NCI-H1436 treated with DMSO at 0.1 percent for 48 hours (cell line): ENCODE measurements around the gene QKI.
"Not testable (repeated sequence)": the region's sequence is repeated elsewhere in the genome, so short reads cannot be mapped to it uniquely, and the experiment has no call there.

Experiments used
- DNase-seq: peaks from one replicate; lab custom pipeline; 2025; lab: John Stamatoyannopoulos, UW

The QKI gene

DNA sequence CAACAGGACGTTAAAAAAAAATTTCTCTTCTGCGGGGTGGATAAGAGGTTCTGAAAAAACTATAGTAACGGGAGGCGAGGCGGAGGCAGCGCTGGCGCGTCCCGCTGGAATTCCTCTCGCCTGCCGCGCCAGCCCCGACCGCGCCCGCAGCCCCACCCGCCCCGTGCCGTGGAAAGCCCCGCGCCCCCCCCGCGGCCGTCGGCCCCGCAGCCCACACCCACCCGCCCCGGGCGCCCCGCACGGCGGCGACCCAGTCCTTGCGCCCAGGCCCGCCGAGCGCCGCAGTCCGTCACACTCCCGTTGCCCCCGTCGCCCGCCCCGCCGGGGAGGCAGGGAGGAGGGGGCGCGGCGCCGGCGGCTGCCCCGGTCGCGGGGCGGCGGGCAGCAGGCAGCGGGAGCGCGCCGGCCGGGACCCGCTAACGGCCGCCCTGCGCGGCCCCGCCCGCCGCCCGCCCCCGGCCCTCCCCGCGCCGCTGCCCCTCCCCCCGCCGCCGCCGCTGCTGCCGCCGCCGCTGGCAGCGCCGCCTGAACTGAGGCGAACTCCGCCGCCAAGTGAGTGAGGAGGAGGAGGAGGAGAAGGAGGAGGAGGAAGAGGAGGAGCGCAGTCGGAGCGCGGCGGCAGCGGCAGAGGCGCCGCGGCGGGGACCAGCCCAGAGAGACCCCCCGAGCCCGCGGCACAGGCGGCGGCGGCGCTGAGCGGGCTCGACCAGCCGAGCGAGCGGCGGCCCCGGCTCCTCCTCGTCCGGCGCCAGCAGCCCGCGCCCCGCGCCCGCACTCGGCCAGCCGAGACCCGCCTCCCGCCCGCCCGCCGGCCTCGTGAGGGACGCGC is at the start of gene QKI:
TSS of gene QKI (plus strand) at position 602 of the 829 bp plus-strand sequence. CDS start 476 bp downstream, outside the sequence.
- DNase-seq: no peak

DNA sequence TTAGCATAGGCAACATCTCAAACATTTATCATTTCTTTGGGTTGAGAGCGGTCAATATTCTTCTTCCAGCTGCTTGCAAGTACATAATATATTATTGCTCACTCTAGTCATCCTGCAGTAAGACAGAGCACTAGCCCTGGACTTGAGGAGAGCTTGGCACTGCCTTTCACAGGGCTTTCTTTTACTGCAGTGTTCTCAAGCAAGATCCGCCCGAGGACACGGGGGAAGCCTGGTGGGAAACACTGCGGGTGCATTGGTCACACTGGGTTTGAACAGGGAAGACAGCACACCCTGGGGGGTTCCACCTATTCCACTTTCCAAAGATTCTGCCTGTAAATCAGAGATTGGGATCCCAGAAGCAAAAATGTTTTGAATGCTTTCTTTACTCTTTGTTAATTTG is 48.2 kb upstream of the QKI start:
- no peak for DNase-seq

DNA sequence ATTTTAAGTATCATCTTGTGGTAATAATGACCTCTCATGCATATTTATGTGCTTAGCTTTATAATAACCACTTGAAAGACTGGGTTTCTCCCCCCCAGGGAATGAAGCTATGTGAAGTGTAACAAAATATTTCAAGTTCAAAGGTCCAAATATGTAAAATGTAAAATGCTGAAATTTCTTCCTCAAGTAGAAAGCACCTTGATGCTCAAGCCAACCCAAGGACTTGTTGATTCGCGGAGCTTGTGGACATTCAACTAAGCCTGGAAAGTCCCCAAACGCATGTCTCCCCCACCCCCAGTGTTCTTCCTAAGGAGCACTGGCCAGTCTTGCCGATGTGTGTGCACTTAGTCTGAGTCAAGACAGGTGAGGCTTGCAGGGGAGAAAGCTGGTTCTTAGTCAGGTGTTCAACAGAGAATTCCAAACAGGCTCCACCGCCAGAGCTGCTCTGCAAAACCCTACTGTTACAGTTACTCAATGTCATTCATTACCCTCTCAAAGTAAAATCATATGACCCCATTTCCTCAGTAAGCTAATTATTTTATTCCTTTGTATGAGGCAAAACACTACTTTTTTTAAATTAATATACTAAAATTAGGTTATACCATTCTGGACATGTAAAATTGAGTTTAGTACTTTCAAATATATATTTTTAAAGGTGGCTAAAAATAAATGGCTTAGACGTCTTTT is 46.9 kb upstream of the QKI start:
- DNase-seq: no peak

DNA sequence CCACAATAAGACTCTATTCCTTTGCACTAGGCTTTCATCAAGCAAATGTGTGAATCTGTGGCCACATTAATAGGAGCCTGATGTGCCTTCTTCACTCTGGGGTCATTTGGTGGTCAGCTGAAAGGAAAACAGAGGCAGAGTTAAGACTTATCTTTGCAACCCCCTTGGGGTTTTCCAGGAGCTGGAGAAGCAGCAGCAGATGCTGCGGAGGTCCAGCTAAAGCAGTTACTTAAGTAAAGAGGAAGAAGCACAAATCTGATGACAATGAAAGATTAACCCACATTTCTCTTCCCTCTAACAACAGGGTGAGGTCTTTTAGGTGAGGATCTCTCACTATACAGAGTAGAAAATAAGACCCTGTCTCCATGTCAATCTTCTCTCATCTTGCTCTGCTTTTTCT is 45.4 kb upstream of the QKI start:
- no peak for DNase-seq

DNA sequence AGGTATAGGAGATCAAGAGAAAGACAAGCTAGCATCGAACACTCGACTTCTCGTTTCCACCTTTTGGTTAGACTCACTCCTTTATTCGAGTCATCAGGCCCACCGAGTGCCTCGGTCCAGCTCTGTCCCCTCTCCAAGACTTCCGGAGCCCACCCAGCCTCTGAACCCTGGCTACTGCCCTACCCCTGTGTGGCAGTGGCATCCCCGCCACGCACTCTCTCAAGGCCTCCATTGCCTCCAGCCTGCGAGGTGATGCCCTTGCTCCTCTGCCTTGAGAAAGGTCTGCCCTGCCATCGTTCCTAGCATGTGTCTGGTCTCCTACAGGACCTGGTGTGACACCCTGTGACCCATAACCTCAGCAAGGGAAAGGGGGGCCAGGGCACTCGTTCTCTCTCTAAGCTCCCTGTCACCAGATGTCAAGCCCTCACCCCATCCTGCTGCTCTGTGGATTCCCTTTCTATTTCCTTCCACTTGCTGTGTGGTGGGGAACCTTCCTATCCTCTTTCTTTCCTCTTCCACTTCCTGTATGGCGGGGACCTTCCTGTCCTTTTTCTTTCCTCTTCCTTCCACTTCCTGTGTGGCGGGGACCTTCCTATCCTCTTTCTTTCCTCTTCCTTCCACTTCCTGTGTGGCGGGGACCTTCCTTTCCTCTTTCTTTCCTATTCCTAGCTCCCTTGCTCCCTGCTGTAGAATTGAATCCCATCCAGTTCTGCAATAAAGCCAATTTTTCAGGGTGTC is 44.7 kb upstream of the QKI start:
- no peak for DNase-seq

DNA sequence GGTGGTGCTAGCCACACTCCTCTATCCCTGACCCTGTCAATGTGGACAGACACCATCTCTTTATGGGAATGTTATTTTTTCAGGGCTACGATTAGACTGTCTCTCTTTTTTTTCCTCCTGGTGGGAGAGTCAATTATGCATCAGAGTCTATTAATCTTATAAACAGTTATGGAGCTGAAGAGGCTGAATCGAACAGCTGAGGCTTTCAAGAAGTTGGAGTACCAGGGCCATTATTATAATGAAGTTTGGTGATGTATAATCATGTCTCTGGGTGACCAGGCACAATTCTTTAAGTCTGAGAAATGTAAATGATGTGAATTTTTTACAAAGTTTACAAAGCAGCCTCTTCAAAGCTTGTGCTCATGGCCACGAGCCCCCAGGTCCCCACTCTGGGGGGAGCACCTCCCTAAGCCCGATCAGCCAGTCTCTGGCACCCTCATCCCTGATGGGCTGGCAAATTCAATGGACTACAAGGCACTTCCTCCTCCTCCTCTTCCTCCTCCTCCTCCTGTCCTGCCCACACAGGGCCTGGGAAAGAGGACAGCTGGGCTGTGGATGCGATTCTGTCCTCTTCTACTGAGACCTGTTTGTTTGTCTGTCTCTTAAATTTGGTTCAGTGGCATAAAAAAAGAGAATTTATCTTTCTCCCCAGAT is 43.9 kb upstream of the QKI start:
- no peak for DNase-seq

DNA sequence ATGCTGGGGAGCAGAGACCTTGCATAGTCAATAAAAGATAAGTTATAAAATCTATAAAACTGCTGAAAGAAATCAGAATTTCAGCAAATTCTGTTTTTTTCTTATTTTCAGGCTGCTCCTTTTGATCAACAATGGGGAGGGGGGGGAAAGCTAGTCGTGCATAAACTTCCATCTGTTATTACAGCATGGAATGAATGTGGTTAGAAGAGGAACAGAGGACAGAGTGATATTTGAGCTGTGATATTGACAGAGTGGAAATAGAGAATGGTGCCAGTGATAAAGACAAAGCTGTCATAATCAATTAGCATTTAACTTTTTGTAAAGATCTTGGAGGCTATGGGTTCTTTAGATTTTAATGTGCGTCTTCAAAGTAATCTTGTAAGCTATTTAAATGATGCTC is 43.4 kb upstream of the QKI start:
- no peak for DNase-seq

DNA sequence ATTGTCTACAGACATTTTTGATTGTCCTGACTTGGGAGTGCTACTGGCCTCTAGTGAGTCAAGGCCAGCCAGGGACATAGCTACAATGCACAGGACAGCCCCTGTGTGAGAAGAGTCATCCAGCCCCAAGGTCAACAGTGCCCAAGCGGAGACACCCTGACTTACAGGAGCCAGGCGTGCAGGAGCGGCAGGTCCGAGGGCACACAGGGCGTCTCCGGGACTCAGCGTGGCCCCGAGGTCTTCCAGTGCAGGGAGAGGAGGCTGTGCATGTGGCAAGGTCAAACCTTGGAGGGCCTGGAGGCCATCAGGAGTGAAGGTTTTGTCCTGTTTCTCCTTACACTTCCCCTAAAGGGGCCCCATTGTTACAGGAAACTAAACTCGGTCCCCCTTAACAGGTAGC is 41.3 kb upstream of the QKI start:
- no peak for DNase-seq

DNA sequence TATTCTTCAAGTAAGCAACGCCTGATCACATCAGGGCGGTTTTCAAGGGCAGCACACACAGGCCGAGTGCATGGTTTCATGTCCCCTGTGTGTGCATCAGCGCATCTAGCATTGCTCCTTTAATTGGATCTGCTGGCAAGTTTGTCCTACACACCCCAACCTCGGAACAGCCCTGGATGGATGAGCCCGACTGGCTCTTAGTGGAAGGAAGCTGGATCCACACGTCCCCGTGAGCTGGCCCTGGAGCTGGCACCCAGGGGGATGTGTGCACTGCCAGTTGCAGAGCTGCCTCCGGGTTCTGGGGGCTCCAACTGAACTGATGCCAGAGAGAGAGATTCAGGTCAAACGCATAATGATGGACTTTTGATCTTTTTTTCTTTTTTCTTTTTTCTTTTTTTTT is 39.2 kb upstream of the QKI start:
- DNase-seq: no peak

DNA sequence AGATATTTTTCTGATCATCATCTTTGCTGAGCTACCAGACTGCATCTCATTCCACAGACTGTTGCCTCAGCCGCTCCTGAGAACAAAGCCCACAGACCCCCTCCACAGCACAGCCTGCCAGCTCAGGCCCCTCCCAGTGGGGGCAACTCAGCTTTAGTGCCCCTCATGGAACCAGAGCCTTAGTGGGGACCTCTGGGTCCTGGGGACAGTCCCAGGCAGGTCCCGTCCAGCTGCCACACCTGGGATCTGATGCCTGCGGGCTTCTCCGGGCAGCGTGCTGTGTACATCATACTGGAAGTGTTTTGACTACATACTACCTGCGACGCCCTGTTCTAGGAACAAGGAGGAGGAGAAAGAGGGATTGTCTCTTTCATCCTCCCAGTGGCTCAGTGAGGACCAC is 38.3 kb upstream of the QKI start:
- DNase-seq: no peak

DNA sequence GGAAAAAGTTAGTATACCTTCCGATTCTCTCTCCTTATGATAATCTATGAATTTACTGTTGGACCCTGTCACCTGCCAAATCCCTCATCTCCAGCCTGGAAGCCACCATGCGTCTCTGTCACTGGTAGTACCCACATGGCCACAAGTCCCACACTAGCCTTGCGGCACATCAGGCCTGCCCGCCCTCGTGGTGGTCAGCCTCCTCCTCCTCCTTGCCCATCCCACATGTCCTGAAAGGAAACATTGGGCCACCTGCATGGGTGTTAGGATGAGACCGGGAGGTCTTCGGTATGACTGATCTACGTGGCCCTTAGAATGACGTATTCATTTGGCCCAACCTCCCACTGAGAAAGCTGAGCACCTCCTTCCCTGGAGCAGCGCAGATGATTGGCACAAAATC is 37.0 kb upstream of the QKI start:
- no peak for DNase-seq

DNA sequence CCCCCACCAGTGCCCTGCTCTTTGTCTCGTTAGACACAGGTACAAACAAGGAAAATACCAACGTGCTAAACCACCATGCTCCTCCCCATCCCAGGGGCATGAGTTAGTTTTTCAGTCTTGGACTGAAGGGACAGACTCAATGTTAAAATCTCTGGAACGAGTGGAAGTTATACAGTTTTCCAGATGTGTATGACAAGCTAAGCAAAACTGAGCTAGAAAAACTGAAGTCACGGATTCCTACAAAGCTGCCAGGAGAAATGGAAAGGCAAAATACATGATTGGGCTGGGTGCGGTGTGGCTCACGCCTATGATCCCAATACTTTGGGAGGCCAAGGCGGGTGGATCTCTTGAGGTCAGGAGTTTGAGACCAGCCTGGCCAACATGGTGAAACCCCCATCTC is 34.3 kb upstream of the QKI start:
- no peak for DNase-seq

DNA sequence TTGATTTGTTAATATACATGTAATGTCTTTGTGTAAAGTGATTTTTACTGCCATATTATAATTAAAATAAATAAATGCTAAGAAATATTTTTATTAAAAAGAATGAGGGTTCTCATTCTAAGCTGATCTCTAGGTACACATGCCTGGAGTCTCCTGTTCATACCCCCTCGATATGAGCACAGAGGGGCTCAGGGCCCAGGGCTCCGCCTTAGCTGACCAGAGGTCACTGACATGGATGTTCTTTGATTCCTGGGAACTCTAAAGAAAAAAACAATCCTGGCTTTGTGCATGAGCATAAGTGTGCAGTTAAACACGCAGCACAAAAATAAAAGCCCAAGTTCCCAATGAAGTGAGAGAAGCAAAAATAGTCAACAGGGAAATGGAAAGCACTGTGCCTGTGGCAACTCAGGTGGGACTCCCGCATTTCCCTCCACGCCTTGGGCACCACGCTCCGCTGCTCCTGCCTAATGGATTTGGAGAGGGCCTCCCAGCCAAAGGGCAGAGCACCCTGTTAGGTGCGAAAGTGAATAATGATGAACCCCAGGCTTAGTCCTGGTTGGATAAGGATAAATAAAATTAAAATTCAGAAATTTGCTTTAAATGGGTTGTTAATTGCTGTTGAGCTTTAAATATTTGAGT is 33.3 kb upstream of the QKI start:
- DNase-seq: no peak

DNA sequence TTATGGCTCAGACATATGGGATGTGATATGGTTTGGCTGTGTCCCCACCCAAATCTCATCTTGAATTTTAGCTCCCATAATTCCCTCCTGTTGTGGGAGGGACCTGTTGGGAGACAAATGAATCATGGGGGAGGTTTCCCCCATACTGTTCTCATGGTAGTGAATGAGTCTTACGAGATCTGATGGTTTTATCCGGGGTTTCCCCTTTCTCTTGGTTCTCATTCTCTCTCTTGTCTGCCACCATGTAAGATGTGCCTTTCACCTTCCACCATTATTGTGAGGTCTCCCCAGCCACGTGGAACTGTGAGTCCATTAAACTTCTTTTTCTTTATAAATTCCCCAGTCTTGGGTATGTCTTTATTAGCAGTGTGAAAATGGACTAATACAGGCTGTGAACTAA is 31.1 kb upstream of the QKI start:
- DNase-seq: not testable (repeated sequence)

DNA sequence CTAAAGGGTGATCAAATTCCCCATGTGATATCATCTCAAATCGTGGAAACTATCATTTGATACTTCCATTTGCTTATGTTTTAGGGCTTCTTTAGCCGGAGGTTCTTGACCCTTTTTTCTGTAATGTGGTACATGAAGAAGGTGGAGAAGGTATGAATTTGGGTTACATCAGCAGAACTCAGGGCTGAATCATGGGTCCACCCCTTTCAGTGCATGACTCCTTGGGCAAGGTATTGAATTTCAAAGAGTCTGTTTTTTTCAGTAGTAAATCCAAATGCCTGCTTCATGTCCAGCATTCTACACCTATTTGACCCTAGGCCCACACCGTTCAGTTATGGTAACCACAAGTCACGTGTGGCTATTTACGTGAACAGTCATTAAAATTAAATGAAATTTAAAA is 30.6 kb upstream of the QKI start:
- no peak for DNase-seq

DNA sequence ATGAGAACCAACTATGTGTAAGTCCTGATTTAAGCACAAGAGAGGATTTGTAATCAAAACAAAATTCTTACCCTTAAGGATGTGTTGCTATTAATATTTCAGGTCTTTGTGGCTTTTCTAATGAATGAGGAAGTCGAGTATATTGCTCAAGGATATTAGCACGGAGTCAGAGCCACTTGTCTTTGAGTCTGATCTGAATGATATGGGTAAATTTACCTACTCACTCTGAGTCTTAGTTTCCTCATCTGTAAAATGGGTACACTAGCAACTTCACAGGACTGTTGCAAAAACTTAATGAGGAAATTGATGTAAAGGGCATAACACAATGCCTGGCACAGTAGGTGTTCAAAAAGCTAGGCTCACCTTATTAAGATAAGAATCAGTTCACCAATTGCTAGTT is 30.0 kb upstream of the QKI start:
- no peak for DNase-seq

DNA sequence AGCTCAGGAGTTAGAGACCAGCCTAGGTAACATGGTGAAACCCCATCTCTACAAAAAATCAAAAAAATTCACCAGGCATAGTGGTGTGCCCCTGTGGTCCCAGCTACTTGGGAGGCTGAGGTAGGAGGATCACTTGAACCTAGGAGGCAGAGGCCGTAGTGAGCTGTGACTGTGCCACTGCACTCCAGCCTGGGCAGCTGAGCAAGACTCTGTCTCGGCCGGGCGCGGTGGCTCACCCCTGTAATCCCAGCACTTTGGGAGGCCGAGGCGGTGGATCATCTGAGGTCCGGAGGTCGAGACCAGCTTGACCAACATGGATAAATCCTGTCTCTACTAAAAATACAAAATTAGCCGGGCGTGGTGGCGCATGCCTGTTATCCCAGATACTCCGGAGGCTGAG is 29.0 kb upstream of the QKI start:
- DNase-seq: not testable (repeated sequence)

DNA sequence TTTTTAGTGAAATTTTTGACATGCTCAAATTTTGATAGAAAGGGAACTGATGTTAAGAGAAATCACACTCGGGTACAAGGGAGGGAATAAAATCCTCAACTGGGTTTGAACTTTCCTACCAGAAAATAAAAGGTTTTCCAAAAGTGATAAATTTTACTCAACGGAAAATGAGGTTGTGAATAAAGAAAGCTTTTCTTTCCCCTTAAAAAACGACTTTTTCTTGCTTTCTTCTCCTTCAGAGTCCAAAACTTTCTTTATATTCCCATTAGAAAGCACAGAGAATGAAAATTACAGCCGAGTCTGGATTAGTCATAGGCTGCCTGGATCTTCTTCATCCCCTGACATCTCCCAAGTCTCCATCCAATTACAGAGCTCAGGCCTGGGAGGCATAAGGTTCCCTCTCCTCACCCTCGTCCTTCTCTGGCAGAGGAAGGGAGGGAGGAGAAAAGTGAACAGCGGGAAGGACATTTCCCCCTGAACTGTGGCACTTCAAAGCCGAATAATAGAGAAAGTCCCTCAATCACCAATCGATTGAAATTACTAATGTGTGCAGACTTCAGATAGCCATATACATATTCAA is 28.1 kb upstream of the QKI start:
- DNase-seq: no peak

DNA sequence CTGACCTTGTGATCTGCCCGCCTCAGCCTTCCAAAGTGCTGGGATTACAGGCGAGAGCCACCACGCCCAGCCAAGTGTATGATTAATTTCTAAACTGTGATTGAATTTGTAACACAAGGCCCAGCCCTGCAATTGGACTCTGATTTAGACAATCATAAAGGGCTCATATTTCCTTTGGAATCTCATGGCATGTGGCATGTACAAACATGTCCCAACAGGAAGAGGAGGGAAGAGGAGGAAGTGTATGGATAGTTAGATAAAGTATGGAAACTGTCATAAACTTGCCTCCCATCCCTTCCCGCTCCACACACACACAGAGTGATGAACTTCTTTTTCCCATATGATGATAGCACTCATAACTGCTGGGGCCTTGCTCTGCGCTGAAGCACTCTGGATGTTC is 27.2 kb upstream of the QKI start:
- DNase-seq: no peak

DNA sequence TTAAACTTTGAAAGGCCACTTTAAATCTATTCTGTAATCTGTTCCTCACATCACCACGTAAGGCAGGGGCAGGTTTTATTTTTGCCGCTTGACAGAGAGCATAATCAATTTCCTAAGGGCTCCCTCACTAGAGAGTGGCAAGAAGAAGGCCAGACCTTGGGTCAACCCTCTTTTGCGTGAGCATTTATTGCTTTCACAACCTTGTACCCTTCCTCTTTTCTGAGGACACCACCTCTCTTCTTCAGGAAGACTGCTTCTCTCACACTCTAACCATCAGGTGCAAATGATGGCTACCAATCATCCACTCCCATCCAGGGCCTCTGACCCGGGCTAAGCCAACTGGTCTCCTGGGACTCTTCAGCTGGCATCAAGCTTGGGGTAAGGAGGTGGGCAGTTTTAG is 25.2 kb upstream of the QKI start:
- no peak for DNase-seq

DNA sequence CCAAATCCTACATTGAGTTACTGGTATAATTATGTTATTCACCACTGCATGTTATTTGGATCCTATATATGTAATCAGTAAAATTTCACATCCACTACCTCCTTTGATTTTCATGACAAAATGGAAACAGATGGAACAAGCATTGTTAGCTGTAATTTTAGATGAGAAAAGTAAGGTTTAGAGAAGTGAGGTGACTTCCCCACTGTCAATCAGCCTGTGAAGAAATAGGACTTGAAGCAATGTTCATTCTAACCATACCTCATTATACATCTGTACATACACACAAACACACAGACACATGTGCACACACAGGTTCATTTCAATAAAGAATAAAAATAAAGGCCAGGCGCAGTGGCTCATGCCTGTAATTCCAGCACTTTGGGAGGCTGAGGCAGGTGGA is 23.7 kb upstream of the QKI start:
- no peak for DNase-seq

DNA sequence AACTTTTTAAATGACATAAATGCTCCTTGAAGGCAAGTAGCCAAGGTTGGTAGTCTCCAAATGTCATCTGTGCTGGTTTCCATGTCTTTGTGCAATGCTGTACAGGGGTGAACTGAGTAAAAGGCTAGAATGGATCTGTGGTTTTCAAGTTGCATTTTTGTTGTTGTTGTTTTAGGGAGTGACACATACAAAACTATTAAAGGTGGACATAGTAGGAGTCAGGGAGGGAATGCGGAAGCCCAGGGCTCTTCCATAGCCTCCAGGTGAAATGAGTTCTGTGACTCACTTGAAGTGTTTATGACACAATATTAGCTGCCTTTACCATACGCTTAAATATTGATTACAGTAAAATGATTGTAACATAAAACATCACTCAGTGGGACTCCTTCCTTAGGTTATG is 22.5 kb upstream of the QKI start:
- DNase-seq: no peak
